Mesenchymal stem cell (in vitro differentiated cells and primary cell): ENCODE measurements around the gene TMEM132E.

Experiments
- DNase-seq: peaks from one replicate; pipeline ENCODE4 v3.0.0-alpha.2; 2013
- H2AFZ ChIP-seq: one replicate; pipeline ENCODE4 v1.6.1; 2013; ENCODE audit warnings: low read depth, mild to moderate bottlenecking, control low read depth, inconsistent platforms, low read length, moderate library complexity
- H2AK5ac ChIP-seq: 2 replicates; pipeline ENCODE4 v1.6.1; 2013; ENCODE audit warnings: low read length, moderate library complexity, mild to moderate bottlenecking, inconsistent platforms; ENCODE audit not compliant: severe bottlenecking
- H2BK120ac ChIP-seq: one replicate; pipeline ENCODE4 v1.6.1; 2013; ENCODE audit warnings: low read depth, mild to moderate bottlenecking, inconsistent platforms, low read length, moderate library complexity
- H2BK12ac ChIP-seq, 2 experiments: one replicate each; pipeline ENCODE4 v1.6.1; 2013; ENCODE audit warnings: inconsistent platforms in 2 of 2, low read length in 2 of 2, mild to moderate bottlenecking in 2 of 2, moderate library complexity in 2 of 2, control low read depth in 1 of 2
- H2BK15ac ChIP-seq: one replicate; pipeline ENCODE4 v1.6.1; 2013; ENCODE audit warnings: mild to moderate bottlenecking, low read depth, inconsistent platforms; ENCODE audit not compliant: poor library complexity, severe bottlenecking
- H2BK5ac ChIP-seq: 2 replicates; pipeline ENCODE4 v1.6.1; 2013; ENCODE audit warnings: low read depth, mild to moderate bottlenecking, low read length, control low read depth, inconsistent platforms; ENCODE audit not compliant: poor library complexity, severe bottlenecking
- H3K14ac ChIP-seq, 2 experiments: one replicate each; pipeline ENCODE4 v1.6.1; 2013; ENCODE audit warnings: inconsistent platforms in 2 of 2, low read length in 2 of 2, control low read depth in 1 of 2, mild to moderate bottlenecking in 1 of 2, moderate library complexity in 1 of 2
- H3K18ac ChIP-seq, 2 experiments: one replicate each; pipeline ENCODE4 v1.6.1; 2013; ENCODE audit warnings: inconsistent platforms in 2 of 2, low read length in 2 of 2, control low read depth in 1 of 2, low read depth in 1 of 2, mild to moderate bottlenecking in 1 of 2
- H3K23ac ChIP-seq, 2 experiments: one replicate each; pipeline ENCODE4 v1.6.1; 2013; ENCODE audit warnings: inconsistent platforms in 2 of 2, low read length in 2 of 2, mild to moderate bottlenecking in 2 of 2, moderate library complexity in 2 of 2, control low read depth in 1 of 2
- H3K27ac ChIP-seq: 2 replicates; pipeline ENCODE4 v1.5.1; 2013; ENCODE audit warnings: mild to moderate bottlenecking, moderate library complexity, low read length, control low read depth, inconsistent platforms; ENCODE audit not compliant: poor library complexity, severe bottlenecking
- H3K27me3 ChIP-seq, 2 experiments: 2 replicates each; pipeline versions ENCODE4 v1.6.1 to v1.7.0; 2013; ENCODE audit warnings: low read length in 2 of 2, mild to moderate bottlenecking in 2 of 2, moderate library complexity in 2 of 2, control low read depth in 1 of 2, inconsistent platforms in 1 of 2; ENCODE audit not compliant: control insufficient read depth in 1 of 2, insufficient read depth in 1 of 2
- H3K36me3 ChIP-seq, 2 experiments: 2 replicates each; pipeline versions ENCODE4 v1.6.1 to v1.7.0; 2013; ENCODE audit warnings: low read length in 2 of 2, control low read depth in 1 of 2, inconsistent platforms in 1 of 2, low read depth in 1 of 2, mild to moderate bottlenecking in 1 of 2; ENCODE audit not compliant: insufficient read depth in 2 of 2, control insufficient read depth in 1 of 2
- H3K4ac ChIP-seq, 2 experiments: one replicate each; pipeline ENCODE4 v1.6.1; 2013; ENCODE audit warnings: inconsistent platforms in 2 of 2, low read length in 2 of 2, mild to moderate bottlenecking in 2 of 2, moderate library complexity in 2 of 2, control low read depth in 1 of 2, low read depth in 1 of 2
- H3K4me1 ChIP-seq: 2 replicates; pipeline ENCODE4 v1.6.1; 2013; ENCODE audit warnings: low read depth, low read length, control low read depth; ENCODE audit not compliant: control insufficient read depth, insufficient read depth
- H3K4me2 ChIP-seq: 2 replicates; pipeline ENCODE4 v1.6.1; 2013; ENCODE audit warnings: low read length, mild to moderate bottlenecking, inconsistent platforms; ENCODE audit not compliant: poor library complexity, severe bottlenecking
- H3K4me3 ChIP-seq, 2 experiments: 2 replicates each; pipeline versions ENCODE4 v1.5.1 to v1.7.0; 2013; ENCODE audit warnings: low read length in 2 of 2, mild to moderate bottlenecking in 2 of 2, control low read depth in 1 of 2, low read depth in 1 of 2; ENCODE audit not compliant: insufficient read depth in 1 of 2
- H3K79me1 ChIP-seq: replicated peaks from 2 replicates; pipeline ENCODE4 v1.6.1; 2013; ENCODE audit warnings: mild to moderate bottlenecking, control low read depth, low read length, inconsistent platforms; ENCODE audit not compliant: poor library complexity, severe bottlenecking
- H3K9ac ChIP-seq: 2 replicates; pipeline ENCODE4 v1.7.0; 2013; ENCODE audit warnings: mild to moderate bottlenecking, low read length, moderate library complexity
- H3K9me3 ChIP-seq: 2 replicates; pipeline ENCODE4 v1.7.0; 2013; ENCODE audit warnings: mild to moderate bottlenecking, low read length; ENCODE audit not compliant: control insufficient read depth
- H4K8ac ChIP-seq: one replicate; pipeline ENCODE4 v1.6.1; 2013; ENCODE audit warnings: inconsistent platforms, mild to moderate bottlenecking, low read length, moderate library complexity
- H4K91ac ChIP-seq: one replicate; pipeline ENCODE4 v1.6.1; 2013; ENCODE audit warnings: mild to moderate bottlenecking, low read length, inconsistent platforms
- WGBS: methylation state at CpG from one replicate; pipeline ENCODE4 v1.1.7; 2013; ENCODE audit warnings: mixed read lengths; 5-methylcytosine and 5-hydroxymethylcytosine counted together

Gene TMEM132E

GRCh38 chr17:34572483-34572882, 6.9 kb upstream of the TMEM132E start:
- Histone ChIP-seq H3K27ac (no peak overlapping the region), H2AK5ac (no peak overlapping the region), H4K91ac (no peak overlapping the region), H3K36me3 (no peaks in the 10 kb centered on the region), H3K14ac (no peak overlapping the region), H3K23ac (no peak overlapping the region), H3K27me3 (peaks cover 19 to 78% of the 10 kb centered on the region in 2 experiments), H3K4ac (no peak overlapping the region), H3K4me3 (no peak overlapping the region), H3K4me2 (no peak overlapping the region), H3K9ac (no peak overlapping the region), H2BK120ac (no peak overlapping the region), H2BK15ac (no peak overlapping the region), H2BK12ac (no peak overlapping the region), H3K9me3 (peaks cover 3% of the 10 kb centered on the region), H2AFZ (no peak overlapping the region), H2BK5ac (no peak overlapping the region), H3K18ac (no peak overlapping the region), H3K79me1 (no peaks in the 10 kb centered on the region), H4K8ac (no peak overlapping the region), H3K4me1 (no peaks in the 10 kb centered on the region)
- no peak for DNase-seq
- WGBS = 51% methylated on average over 1 of the region's 1 CpG

- Histone ChIP-seq H2BK5ac (no peak overlapping the region), H3K9ac (no peak overlapping the region), H3K27me3 (peaks cover 41 to 81% of the 10 kb centered on the region in 2 experiments), H4K91ac (no peak overlapping the region), H2BK15ac (no peak overlapping the region), H2BK12ac (no peak overlapping the region), H2AFZ (no peak overlapping the region), H3K4ac (no peak overlapping the region), H3K4me2 (no peak overlapping the region), H3K4me1 (peaks cover 14% of the 10 kb centered on the region), H3K4me3 (no peak overlapping the region), H3K23ac (no peak overlapping the region), H4K8ac (no peak overlapping the region), H3K18ac (no peak overlapping the region), H3K27ac (no peak overlapping the region), H3K36me3 (no peaks in the 10 kb centered on the region), H2AK5ac (no peak overlapping the region), H3K9me3 (peaks cover 3% of the 10 kb centered on the region), H2BK120ac (no peak overlapping the region), H3K14ac (no peak overlapping the region), H3K79me1 (no peaks in the 10 kb centered on the region)
- WGBS = 77% methylated on average over 5 of the region's 5 CpGs
- no peak for DNase-seq
Observed at GRCh38 chr17:34575182-34575581, 4.2 kb upstream of the TMEM132E start.

- Histone ChIP-seq H3K79me1 (no peaks in the 10 kb centered on the region), H3K18ac (no peak overlapping the region), H3K27me3 (peaks cover 67 to 85% of the 10 kb centered on the region in 2 experiments), H3K9me3 (peaks cover 3% of the 10 kb centered on the region), H2BK5ac (no peak overlapping the region), H3K4me1 (peaks cover 27% of the 10 kb centered on the region), H2BK12ac (no peak overlapping the region), H3K23ac (no peak overlapping the region), H3K4ac (no peak overlapping the region), H3K14ac (no peak overlapping the region), H4K8ac (no peak overlapping the region), H3K4me3 (no peak overlapping the region), H2AK5ac (no peak overlapping the region), H3K36me3 (no peaks in the 10 kb centered on the region), H3K4me2 (no peak overlapping the region), H3K27ac (no peak overlapping the region), H4K91ac (no peak overlapping the region), H2BK15ac (no peak overlapping the region), H2AFZ (no peak overlapping the region), H3K9ac (no peak overlapping the region), H2BK120ac (no peak overlapping the region)
- no peak for DNase-seq
- WGBS = 0% methylated on average over 1 of the region's 3 CpGs
Observed at GRCh38 chr17:34578016-34578415, 1.4 kb upstream of the TMEM132E start.

GRCh38 chr17:34578656-34579016, 746 bp upstream of the TMEM132E start:
- Histone ChIP-seq H3K4me2 (no peak overlapping the region), H3K27me3 (peaks cover 73 to 88% of the 10 kb centered on the region in 2 experiments), H3K9ac (no peak overlapping the region), H3K9me3 (peaks cover 3% of the 10 kb centered on the region), H2BK120ac (no peak overlapping the region), H3K36me3 (no peaks in the 10 kb centered on the region), H3K27ac (no peak overlapping the region), H2AFZ (no peak overlapping the region), H2BK5ac (no peak overlapping the region), H2AK5ac (no peak overlapping the region), H3K79me1 (no peaks in the 10 kb centered on the region), H3K4me1 (peaks cover 27% of the 10 kb centered on the region), H4K8ac (no peak overlapping the region), H4K91ac (no peak overlapping the region), H3K14ac (no peak overlapping the region), H2BK12ac (no peak overlapping the region), H3K4me3 (no peak overlapping the region), H3K18ac (no peak overlapping the region), H2BK15ac (no peak overlapping the region), H3K23ac (no peak overlapping the region), H3K4ac (no peak overlapping the region)
- WGBS = 0% methylated on average over 9 of the region's 11 CpGs
- DNase-seq = no peak
